ENCODE results near the gene PBRM1.
"Not testable (repeated sequence)": the region's sequence is repeated elsewhere in the genome, so short reads cannot be mapped to it uniquely, and the experiment has no call there.

PBRM1 gene

GRCh38 chr3:52685709-52686691 lies at the start of gene PBRM1, which contains the start of gene GNL3:
TSS of gene PBRM1 (minus strand) at chr3:52685913.
TSS of gene GNL3 (plus strand) at chr3:52686032. CDS start at chr3:52686093, 61 bp downstream.
- peak; percentile 97 for DNase-seq (ENCODE audit: low read depth)

GRCh38 chr3:52733256-52733891 lies 47.7 kb upstream of the PBRM1 start:
- no peak for DNase-seq (ENCODE audit: low read depth)

GRCh38 chr3:52731590-52731989 lies 45.9 kb upstream of the PBRM1 start:
- DNase-seq (ENCODE audit: low read depth) = no peak

GRCh38 chr3:52730681-52731080 lies 45.0 kb upstream of the PBRM1 start:
- DNase-seq (ENCODE audit: low read depth) = peak; percentile 10

GRCh38 chr3:52728753-52729152 lies 43.0 kb upstream of the PBRM1 start:
- not testable (repeated sequence) for DNase-seq (ENCODE audit: low read depth)

- no peak for DNase-seq (ENCODE audit: low read depth)
Measured at GRCh38 chr3:52724511-52724910, 38.8 kb upstream of the PBRM1 start.

- DNase-seq (ENCODE audit: low read depth) = no peak
Measured at GRCh38 chr3:52723935-52724334, 38.2 kb upstream of the PBRM1 start.

- DNase-seq (ENCODE audit: low read depth) = no peak
Measured at GRCh38 chr3:52722491-52722890, 36.8 kb upstream of the PBRM1 start.

GRCh38 chr3:52721730-52722008 lies 36.0 kb upstream of the PBRM1 start:
- no peak for DNase-seq (ENCODE audit: low read depth)

- DNase-seq (ENCODE audit: low read depth) = no peak
Measured at GRCh38 chr3:52721002-52721729, 35.5 kb upstream of the PBRM1 start.

GRCh38 chr3:52719618-52720017 lies 33.9 kb upstream of the PBRM1 start:
- DNase-seq (ENCODE audit: low read depth) = no peak

- DNase-seq (ENCODE audit: low read depth) = no peak
Measured at GRCh38 chr3:52715714-52716305, 30.1 kb upstream of the PBRM1 start.

- no peak for DNase-seq (ENCODE audit: low read depth)
Measured at GRCh38 chr3:52714335-52715302, 28.9 kb upstream of the PBRM1 start.

- DNase-seq (ENCODE audit: low read depth) = no peak
Measured at GRCh38 chr3:52712291-52713212, 26.8 kb upstream of the PBRM1 start.

- DNase-seq (ENCODE audit: low read depth) = no peak
Measured at GRCh38 chr3:52710512-52710911, 24.8 kb upstream of the PBRM1 start.

- no peak for DNase-seq (ENCODE audit: low read depth)
Measured at GRCh38 chr3:52707585-52707984, 21.9 kb upstream of the PBRM1 start.

- DNase-seq (ENCODE audit: low read depth) = peak; percentile 86
Measured at GRCh38 chr3:52705688-52706686, 20.3 kb upstream of the PBRM1 start, which contains the start of the genes GLT8D1 and SPCS1. TSS of gene GLT8D1 (minus strand) at chr3:52705791. CDS start at chr3:52700460, 5,331 bp downstream. TSS of gene SPCS1 (plus strand) at chr3:52706106. CDS start at chr3:52706247, 141 bp downstream.

GRCh38 chr3:52705438-52705687 lies 19.6 kb upstream of the PBRM1 start:
- no peak for DNase-seq (ENCODE audit: low read depth)

Data from fibroblast of gingiva (primary cell).